Thoracic aorta (tissue), 2 donors: Measurements from ENCODE around the gene MYOG. TPM values are rescaled to one million over a fixed set of nuclear protein-coding genes. Genes with fewer than 3 reads are reported as not detected.

Source experiments
- ATAC-seq: fragments of 150-250 bp; one replicate; pipeline ENCODE4 v1.8.0; 2017; ENCODE audit warnings: low read depth; ENCODE audit not compliant: insufficient number of reproducible peaks, low FRiP score
- DNase-seq: peaks from one replicate; pipeline ENCODE4 v3.0.0-alpha.2; 2020; ENCODE audit warnings: low spot score
- H3K27ac ChIP-seq, 2 donors: fragments of 200-600 bp; sonication (generic); 1 replicate in 1 of 2; 2 replicates in 1 of 2; pipeline ENCODE4 v1.5.1; 2016; ENCODE audit warnings: mild to moderate bottlenecking in 2 of 2, moderate library complexity in 2 of 2
- H3K27me3 ChIP-seq: fragments of 200-600 bp; sonication (generic); replicated peaks from 2 replicates; pipeline ENCODE4 v1.6.0; 2016; ENCODE audit warnings: mild to moderate bottlenecking; ENCODE audit not compliant: insufficient read depth
- H3K36me3 ChIP-seq: fragments of 200-600 bp; sonication (generic); one replicate; pipeline ENCODE4 v1.5.1; 2016
- H3K4me1 ChIP-seq, 2 donors: fragments of 200-600 bp; sonication (generic); 1 replicate in 1 of 2; 2 replicates in 1 of 2; pipeline versions ENCODE4 v1.5.1 to v1.6.0; 2016; ENCODE audit warnings: low read depth in 2 of 2, mild to moderate bottlenecking in 1 of 2; ENCODE audit not compliant: control insufficient read depth in 1 of 2
- H3K4me3 ChIP-seq: fragments of 200-600 bp; sonication (generic); 2 replicates; pipeline ENCODE4 v1.5.1; 2016; ENCODE audit warnings: mild to moderate bottlenecking
- H3K9me3 ChIP-seq: fragments of 200-600 bp; sonication (generic); 2 replicates; pipeline ENCODE4 v1.5.1; 2016
- total RNA-seq, 2 donors: library from RNA; depleted of rRNA; stranded (reverse); fragments of >200 nt; gene quantifications; one replicate each; pipeline versions ENCODE4 v1.1.0 to v1.2.3, GENCODE V29; 2016
- TF ChIP-seq, protein P1 (sequence below): fragments of 200-600 bp; sonication (generic); IDR thresholded peaks from one replicate; pipeline ENCODE4 v1.5.1; 2019; ENCODE audit warnings: antibody characterized with exemption

Gene MYOG
- total RNA-seq, 2 donors from 2014 or later, result not detected

DNA sequence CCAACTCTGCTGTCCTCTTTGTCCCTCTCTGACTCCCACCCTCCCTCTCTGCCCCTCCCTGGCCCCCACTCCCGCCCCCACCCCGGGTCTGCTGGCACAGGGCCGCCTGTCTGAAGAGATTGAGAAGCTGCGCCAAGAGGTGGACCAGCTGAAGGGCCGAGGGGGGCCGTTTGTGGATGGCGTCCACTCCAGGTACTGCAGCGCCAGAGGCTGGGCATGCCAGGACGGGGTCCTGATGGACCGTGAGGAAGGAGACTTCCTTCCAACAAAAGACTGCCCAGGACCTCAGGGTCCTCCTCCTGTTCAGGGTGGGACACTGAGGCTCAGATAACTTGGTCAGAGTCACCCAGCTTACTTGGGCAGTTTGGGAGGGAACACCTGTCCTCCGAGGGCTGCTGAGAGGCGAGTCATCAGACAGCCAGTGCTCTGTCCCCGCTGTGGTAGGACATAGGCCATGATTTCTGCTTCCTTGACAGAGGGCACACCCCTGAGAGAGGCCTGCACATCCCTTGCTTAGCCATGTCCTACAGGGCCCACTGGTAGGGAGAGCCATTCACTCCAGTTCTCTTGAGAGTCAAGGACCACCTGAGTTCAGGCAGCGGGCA lies 36.1 kb downstream of the MYOG start:
- DNase-seq, result no peak
- Histone ChIP-seq H3K4me1 (no peaks in the 10 kb centered on the region), H3K36me3 (peaks cover 6% of the 10 kb centered on the region), H3K4me3 (no peak overlapping the region), H3K27me3 (no peaks in the 10 kb centered on the region), H3K9me3 (no peaks in the 10 kb centered on the region), H3K27ac (no peak overlapping the region)
- no peak for ATAC-seq
- TF ChIP-seq, protein P1, sequence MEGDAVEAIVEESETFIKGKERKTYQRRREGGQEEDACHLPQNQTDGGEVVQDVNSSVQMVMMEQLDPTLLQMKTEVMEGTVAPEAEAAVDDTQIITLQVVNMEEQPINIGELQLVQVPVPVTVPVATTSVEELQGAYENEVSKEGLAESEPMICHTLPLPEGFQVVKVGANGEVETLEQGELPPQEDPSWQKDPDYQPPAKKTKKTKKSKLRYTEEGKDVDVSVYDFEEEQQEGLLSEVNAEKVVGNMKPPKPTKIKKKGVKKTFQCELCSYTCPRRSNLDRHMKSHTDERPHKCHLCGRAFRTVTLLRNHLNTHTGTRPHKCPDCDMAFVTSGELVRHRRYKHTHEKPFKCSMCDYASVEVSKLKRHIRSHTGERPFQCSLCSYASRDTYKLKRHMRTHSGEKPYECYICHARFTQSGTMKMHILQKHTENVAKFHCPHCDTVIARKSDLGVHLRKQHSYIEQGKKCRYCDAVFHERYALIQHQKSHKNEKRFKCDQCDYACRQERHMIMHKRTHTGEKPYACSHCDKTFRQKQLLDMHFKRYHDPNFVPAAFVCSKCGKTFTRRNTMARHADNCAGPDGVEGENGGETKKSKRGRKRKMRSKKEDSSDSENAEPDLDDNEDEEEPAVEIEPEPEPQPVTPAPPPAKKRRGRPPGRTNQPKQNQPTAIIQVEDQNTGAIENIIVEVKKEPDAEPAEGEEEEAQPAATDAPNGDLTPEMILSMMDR, result no peak

DNA sequence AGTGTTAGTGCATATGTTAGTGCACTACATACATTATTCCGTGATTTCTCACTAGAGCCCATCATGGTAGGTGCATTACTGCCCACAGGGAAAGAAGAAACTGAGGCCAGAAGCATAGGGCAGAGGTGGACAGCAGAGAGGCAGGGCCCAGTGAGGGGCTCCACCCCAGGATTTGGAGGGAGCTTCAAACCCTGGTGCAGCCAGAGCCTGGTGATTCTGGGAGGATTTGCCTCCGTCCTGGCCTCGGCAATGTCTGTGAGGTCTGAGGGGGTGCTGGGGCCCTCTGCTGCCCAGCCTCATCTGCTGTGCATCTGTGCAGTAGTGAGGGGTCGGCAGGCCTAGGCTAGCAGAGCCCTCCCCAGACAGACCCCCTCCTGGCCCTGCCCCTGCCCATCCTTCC lies 36.7 kb downstream of the MYOG start:
- no peaks in the 10 kb centered on the region for H3K27me3 ChIP-seq
- peaks cover 6% of the 10 kb centered on the region for H3K36me3 ChIP-seq
- no peaks in the 10 kb centered on the region for H3K4me1 ChIP-seq
- DNase-seq (no peak), ATAC-seq (no peak)
- H3K9me3 ChIP-seq, result no peaks in the 10 kb centered on the region
- no peak overlapping the region for H3K27ac ChIP-seq
- TF ChIP-seq, protein P1, result no peak
- H3K4me3 ChIP-seq, result no peak overlapping the region

DNA sequence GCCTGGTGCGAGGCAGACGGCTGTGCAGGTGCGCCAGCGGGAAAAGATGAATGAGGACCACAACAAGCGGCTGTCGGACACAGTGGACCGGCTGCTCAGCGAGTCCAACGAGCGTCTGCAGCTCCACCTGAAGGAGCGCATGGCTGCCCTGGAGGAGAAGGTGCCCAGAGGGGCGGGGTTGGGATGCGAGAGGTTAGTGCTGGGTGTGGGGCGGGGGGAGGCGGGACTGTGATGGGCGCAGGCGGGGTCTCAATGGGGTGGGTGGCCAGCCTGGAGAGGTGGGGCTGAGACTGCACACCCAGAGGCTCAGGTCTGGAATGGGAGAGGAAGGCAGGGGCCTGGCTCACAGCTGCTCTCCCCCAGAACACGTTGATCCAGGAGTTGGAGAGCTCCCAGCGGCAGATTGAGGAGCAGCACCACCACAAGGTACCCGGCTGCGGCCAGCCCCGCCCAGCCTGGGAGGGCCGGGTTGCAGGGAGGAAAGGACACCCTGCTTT lies 37.2 kb downstream of the MYOG start:
- Histone ChIP-seq H3K27ac (no peak overlapping the region), H3K27me3 (no peaks in the 10 kb centered on the region), H3K4me1 (no peaks in the 10 kb centered on the region), H3K9me3 (no peaks in the 10 kb centered on the region), H3K36me3 (peaks cover 6% of the 10 kb centered on the region), H3K4me3 (no peak overlapping the region)
- TF ChIP-seq, protein P1, result no peak
- DNase-seq (no peak), ATAC-seq (no peak)

DNA sequence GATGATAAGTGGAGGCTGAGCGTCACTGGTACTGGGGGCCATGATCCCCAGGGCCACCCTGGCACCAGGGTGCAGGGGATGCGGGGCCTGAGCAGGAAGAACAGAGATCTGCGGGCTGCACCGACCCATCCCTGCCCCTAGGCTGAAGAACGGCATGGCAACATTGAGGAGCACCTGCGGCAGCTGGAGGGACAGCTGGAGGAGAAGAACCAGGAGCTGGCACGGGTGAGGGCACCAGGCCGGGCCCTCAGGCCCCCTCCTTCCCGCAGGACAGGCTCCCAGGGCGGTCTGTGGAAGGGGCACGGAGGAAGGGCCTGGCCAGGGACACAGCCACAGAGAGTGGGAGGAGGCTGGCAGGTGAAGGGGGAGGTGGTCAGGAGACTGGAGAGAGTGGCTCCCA lies 37.7 kb downstream of the MYOG start:
- H3K4me1 ChIP-seq, result no peaks in the 10 kb centered on the region
- TF ChIP-seq, protein P1, result no peak
- no peak for ATAC-seq
- no peak for DNase-seq
- H3K27me3 ChIP-seq, result no peaks in the 10 kb centered on the region
- H3K27ac ChIP-seq, result no peak overlapping the region
- H3K9me3 ChIP-seq, result no peaks in the 10 kb centered on the region
- no peak overlapping the region for H3K4me3 ChIP-seq
- H3K36me3 ChIP-seq, result peaks cover 6% of the 10 kb centered on the region

DNA sequence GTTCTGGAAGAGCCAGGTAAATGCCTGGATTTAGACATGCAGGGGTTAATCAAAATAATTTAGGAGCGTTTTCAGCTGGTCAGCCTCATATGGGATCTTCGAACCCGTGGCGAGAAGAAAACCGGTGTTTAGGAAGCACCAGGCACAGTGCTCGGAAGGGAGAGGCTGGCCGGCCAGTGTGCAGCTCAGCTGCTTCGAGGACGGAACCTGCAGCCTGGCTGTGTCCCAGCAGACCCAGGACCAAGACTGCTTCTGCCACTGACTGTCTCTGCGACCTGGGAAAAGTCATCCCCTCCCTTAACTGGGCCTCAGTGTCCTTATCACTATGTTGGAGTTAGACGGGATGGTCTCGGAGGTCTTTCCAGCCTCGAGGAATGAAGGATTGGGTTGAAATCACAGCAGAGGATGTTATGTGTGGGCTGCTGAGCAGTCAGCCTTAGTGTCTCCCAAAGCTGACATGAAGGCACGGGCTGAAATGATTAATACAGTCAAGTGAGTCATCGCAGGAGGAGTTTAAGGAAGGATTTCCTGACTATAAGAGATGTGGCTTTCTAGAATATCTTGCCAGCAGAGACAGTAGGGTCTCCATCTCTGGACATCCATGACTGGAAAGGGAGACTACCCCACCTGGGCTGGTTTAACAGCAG lies 38.7 kb downstream of the MYOG start:
- no peak for DNase-seq
- H3K27ac ChIP-seq, result no peak overlapping the region

More for the DNA sequence above, 38.7 kb downstream of the MYOG start:
- no peak for ATAC-seq
- no peaks in the 10 kb centered on the region for H3K9me3 ChIP-seq
- no peaks in the 10 kb centered on the region for H3K4me1 ChIP-seq
- TF ChIP-seq, protein P1, result no peak
- no peak overlapping the region for H3K4me3 ChIP-seq
- H3K27me3 ChIP-seq, result no peaks in the 10 kb centered on the region
- H3K36me3 ChIP-seq, result peaks cover 6% of the 10 kb centered on the region
